Effector CD4-positive, alpha-beta T cell (primary cell): Measurements from ENCODE around the gene SLC12A5.
A peak's percentile ranks its signal among the peaks of the same experiment; 100 is the strongest.

Experiments
- DNase-seq: peaks from one replicate; pipeline ENCODE4 v3.0.0-alpha.2; 2020

The SLC12A5 gene

DNA sequence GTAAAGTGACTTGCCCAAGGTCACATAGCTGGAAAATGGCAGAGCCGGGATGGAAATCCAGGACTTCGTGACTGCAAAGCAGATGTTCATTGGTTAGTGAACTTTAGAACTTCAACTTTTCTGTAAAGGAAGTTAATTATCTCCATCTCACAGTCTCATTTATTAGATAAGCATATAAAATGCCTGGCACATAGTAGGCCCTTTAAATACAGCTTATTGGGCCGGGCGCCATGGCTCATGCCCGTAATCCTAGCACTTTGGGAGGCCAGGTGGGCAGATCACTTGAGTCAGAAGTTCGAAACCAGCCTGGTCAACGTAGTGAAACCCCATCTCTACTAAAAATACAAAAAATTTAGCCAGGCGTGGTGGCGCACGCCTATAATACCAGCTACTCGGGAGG lies 22.1 kb upstream of the SLC12A5 start:
- DNase-seq: no peak

DNA sequence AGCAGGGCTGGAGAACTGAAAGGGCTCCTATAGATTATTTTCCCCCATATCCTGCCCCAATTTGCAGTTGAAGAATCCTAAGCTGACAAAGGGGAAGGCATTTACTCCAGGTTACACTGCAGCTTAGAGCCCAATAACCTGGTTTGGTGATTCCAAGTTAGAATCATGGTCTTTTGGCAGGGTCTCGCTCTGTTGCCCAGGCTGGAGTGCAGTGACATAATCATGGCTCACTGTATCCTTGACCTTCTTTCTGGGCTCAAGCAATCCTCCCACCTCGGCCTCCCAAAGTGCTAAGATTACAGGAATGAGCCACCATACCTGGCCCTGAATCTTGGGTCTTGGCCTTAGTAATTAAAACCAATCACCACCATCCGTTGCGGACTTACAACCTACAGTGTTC lies 21.3 kb upstream of the SLC12A5 start:
- no peak for DNase-seq

- no peak for DNase-seq
Measured at GRCh38 chr20:46009816-46010215, 19.2 kb upstream of the SLC12A5 start.

DNA sequence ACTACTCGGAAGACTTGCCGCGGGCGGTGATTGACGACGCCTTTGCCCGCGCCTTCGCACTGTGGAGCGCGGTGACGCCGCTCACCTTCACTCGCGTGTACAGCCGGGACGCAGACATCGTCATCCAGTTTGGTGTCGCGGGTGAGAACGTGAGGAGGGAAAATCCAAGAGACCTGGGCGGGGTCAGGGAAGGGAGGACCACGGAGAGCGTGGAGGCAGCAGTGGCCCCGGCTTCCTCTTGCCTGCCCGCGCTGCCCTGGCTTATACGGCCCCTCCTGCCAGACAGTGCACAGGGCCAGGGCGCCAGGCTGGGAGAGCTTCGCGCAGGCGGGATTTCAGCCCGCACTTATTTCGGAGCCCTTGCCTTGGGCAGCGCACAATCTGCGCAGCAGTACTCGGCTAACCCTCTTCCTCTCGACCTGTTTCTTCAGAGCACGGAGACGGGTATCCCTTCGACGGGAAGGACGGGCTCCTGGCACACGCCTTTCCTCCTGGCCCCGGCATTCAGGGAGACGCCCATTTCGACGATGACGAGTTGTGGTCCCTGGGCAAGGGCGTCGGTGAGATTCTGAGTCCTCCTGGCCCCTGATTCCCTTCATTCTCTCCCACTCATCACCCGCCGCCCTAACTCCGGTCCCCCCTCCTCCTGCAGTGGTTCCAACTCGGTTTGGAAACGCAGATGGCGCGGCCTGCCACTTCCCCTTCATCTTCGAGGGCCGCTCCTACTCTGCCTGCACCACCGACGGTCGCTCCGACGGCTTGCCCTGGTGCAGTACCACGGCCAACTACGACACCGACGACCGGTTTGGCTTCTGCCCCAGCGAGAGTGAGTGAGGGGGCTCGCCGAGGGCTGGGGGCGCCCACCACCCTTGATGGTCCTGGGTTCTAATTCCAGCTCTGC lies 18.3 kb upstream of the SLC12A5 start:
- DNase-seq: peak; percentile 51

- no peak for DNase-seq
Measured at GRCh38 chr20:46011631-46012482, 17.2 kb upstream of the SLC12A5 start.

DNA sequence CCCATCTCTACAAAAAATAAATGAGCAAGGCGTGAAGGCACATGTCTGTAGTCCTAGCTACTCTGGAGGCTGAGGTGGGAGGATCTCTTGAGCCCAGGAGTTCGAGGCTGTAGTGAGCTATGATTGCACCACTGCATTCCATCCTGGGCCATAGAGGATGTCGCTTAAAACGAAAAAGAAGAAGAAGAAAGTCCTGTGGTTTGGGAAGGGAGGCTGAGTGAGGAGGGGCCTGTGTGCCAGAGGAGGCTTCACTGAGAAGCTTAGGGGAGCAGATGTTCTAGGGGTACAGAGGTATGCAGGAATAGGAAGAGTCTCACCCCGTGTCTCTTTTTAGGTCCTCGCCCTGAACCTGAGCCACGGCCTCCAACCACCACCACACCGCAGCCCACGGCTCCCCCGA lies 16.1 kb upstream of the SLC12A5 start:
- DNase-seq: no peak

DNA sequence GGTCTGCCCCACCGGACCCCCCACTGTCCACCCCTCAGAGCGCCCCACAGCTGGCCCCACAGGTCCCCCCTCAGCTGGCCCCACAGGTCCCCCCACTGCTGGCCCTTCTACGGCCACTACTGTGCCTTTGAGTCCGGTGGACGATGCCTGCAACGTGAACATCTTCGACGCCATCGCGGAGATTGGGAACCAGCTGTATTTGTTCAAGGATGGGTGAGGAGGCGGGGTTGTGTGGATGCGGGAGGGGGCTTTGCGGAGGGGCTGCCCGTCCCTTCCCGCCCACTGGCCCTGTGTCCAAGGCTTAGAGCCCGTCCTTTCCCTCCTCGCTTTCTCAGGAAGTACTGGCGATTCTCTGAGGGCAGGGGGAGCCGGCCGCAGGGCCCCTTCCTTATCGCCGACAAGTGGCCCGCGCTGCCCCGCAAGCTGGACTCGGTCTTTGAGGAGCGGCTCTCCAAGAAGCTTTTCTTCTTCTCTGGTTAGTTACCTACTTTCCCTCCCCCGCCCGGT lies 15.6 kb upstream of the SLC12A5 start:
- DNase-seq: no peak

- DNase-seq: peak; percentile 64
Measured at GRCh38 chr20:46013829-46014516, 15.0 kb upstream of the SLC12A5 start.

- DNase-seq: no peak
Measured at GRCh38 chr20:46014517-46015396, 14.3 kb upstream of the SLC12A5 start.

- DNase-seq: no peak
Measured at GRCh38 chr20:46017272-46017671, 11.7 kb upstream of the SLC12A5 start.

DNA sequence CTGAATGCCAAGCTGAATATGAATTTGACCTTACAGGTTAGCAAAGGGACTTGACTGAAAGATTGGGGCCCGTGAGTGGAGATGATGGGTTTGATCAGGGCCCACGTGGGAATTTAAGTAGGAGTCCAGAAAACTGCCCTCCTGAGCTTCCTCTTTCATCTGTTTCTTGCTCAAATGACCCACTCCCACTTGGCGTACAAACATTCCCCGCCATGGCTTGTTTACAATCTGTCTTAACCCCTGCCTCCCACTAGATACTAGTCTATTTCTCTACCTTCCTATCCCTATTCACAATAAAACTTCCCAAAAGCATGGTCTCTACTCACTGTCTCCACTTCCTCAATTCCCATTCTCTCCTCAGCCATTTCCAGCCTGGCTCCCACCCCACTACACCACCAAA lies 10.9 kb upstream of the SLC12A5 start:
- no peak for DNase-seq

DNA sequence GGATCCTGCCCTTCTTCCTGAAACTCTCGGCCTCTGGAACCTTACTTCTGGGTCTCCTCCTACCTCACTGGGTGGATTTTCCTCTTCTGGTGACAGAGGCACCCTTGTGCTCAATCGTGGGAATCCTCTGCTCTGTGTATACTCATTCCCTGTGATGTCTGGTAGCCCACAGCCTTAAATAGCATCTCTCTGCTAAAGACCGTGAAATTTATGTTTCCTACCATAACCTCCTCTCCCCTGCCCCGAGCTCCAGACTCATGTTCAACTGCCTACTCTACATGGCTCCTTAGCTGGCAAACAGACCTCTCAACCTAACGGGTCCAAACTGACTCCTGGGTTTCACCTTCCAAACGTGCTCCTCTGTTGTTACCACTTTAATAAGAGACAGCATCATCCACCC lies 10.4 kb upstream of the SLC12A5 start:
- no peak for DNase-seq

DNA sequence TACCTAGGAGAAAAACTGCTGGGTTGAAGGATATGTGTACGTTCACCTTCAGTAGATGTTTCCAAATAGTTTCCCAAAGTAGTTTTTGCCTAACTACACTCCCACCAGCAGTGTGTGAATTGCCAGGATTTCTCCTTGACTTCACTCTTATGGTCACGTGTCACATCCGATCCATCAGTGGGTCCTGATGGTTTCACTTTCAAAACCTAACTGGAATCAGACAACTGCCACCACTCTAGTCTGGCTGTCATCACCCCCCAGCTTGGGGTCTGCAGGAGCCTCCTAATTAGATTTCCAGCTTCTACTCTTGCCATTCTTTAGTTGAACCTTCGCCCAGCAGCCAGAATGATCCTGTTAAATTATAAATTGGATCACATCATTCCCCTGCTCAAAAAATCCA lies 8.5 kb upstream of the SLC12A5 start:
- no peak for DNase-seq

DNA sequence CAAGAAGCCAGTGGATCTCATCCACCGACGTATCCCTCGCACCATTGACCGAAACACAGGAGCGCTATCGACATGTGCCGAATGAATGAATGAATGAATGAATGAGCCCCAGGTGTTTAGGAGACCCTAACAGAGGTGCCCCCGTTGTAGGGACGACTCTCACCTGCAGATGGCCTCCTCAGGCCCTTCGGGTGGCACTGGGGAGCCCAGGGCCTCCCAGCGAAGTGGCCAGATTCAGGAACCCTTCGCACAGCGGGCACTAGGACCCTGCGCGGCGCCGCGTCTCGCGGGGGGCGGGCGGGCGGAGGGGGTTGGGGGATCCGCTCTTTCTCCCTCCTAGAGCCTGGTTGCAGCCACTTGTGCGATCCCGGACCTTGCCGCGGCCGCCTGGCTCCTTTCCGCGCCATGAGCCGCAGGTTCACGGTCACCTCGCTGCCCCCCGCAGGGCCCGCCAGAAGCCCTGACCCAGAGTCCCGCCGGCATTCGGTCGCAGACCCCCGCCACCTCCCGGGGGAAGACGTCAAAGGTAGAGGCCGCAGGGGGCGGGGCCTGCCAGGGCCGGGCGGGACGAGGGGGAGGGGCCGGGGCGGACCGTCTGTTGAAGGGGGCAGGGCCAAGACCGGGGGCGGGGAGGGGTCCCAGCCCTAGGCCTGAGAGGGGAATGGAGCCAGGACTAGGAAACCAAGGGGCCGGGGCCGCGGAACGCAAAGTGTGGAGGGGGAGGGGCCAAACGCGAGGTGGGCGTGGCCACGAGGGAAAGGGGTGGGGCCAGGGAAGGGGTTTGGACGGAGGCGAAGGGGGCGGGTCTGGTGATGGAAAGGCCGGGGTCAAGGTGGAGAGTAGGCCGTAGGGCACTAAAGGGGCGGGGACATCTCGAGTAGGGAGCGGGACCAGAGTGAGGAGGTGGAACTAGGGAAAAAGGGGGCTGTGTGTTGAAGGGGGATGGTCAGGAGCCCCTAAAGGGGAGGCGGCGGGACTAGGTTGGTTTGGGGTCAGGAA lies 7.4 kb upstream of the SLC12A5 start:
- peak; percentile 28 for DNase-seq

DNA sequence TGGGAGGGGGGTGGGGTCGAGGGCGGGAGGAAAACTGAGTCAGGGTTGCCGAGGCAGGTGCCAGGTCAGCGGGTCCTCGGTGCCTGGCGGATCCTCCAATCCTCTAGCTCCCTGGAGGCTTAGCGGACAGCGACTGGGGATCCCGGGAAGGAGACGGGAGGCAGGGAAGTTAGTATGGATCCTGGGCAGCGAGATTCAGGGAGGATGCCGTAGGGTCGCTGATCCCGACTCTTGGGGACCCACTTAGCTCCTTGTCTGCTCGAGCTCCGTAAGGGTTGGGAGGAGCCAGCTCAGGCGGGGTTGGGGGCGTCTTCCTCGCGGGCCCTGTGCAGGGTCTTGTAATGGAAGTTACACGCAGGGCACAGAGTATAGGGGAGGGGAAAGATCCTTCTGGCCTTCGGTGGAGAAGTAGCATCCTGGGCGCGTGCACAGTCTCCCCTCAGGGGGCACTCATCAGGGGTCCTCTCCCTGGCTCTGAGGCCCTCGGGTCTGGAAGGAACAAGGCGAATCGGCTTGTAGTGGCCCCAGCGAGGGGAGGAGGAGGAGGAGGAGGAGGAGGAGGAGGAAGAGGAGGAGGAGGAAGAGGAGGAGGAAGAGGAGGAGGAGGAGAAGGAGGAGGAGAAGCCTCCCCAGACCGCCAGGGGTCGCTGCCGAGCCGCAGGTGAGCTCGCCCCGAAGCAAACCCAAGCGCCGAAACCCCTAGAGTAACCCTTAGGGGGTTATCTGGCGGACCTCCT lies 6.4 kb upstream of the SLC12A5 start:
- peak; percentile 72 for DNase-seq

DNA sequence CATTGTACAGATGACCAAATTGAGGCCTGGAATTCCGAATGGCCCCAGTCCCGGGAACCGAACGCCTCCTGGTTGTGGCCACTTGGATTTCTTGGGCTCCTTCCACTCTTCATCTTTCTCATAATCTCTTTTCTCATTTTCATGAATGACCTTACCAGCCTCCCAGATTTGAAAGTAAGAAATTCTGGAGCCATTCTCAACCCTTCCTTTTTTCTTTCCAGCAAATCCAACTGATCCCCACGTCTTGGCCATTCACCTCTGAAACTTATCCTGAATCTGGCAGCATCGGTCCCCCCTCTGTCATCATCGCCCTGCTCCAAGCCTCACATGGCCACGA lies 5.9 kb upstream of the SLC12A5 start:
- DNase-seq: no peak

DNA sequence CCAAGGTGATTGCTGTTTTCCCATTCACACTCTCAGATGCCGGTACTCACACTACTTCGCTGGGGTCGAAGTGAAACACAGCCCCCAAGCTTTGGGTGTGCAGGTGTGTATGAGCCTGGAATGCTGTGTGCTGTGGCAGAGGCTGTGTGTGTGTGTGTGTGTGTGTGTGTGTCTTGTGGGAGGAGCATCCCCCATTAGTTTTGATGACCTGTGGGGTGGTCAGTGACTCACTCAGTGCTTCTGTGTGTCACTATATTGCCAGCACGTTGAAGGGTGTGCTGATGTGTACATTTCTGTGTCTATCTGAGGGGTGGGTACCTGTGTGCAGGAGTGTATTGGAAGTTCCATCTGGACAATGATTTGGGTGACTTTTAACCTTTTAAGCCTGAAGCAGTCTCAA lies 5.0 kb upstream of the SLC12A5 start:
- no peak for DNase-seq

DNA sequence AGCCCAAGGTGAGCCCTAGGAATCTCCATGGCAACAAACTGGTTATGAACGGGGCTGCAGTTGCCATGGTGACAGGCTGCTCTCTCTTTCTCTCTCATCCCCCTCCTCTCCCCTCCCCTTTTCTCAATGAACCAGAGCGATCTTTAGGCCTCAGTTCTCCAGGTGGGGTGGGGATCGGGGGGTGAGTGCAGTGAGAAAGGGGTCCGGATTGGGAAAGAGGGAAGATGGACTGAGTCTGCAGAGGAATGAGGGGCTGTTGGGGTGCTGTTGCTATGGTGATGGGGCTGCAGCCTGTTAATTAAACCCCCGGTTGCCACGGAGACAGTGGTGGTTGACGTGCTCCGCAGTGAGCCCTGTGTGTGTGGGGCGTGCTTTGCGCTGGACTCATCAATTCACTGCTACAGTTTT lies 3.6 kb upstream of the SLC12A5 start:
- DNase-seq: no peak

DNA sequence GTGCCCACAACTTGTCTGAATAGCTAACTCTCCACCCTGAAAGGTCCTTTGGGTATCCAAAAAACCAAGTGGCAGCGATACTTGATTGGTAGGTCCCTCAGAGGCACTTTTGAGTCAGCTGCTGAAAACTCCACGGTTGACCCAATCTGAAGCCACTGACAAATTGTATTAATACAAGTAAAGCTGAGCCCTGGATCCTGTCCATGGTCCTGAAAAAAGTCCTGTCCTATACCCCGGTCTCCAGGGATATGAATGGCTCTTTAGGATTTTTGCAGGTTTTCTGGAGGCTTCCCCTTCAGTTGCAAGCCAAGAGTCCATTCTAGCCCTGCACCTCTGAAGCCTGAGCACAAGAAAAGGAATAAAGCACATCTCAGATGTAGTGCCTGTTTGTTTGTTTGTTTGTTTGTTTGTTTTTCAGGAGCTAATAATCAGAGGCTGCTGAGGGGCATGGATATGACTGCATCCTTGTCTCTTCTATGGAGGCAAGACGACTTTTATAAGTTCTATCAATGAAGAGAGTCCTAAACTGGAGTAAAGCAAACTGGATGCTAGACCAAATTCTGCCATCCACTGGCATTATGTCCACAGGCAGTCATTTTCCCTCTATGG lies 1.7 kb upstream of the SLC12A5 start:
- peak; percentile 31 for DNase-seq

DNA sequence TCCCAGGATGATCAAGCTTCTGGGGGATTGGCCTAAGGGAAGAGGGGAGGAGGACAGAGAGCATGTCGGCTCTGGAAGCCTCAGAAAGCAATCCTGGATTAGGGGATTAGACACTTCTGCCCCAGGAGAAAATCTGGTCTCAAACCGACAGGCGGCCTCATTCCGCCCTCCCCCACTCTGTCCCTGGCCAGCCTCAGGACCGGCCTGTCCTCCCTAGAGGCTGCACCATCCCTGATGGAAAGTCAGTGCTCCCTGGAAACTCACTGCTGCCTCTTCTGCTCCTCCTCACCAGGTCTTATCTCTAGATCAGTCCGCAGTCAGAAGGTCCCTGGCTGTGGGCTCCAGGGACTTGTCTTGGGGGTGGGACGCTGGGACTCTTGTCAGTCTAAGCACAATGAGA lies 905 bp upstream of the SLC12A5 start:
- no peak for DNase-seq
